GM12878 (cell line): ENCODE results near the gene THSD4. TPM values are rescaled to one million over a fixed set of nuclear protein-coding genes. Genes with fewer than 3 reads are reported as not detected.

ENCODE experiments used
- ATAC-seq: fragments of 200-7000 bp; cut with Tn5 transposase; 3 replicates; pipeline ENCODE4 v1.9.1; 2020; ENCODE audit warnings: mild to moderate bottlenecking, moderate library complexity
- BruUV-seq: library from RNA; stranded (reverse); fragments of 400-500 nt; replicated peaks from 2 replicates; lab custom pipeline; 2021; lab: Mats Ljungman, UMichigan
- CTCF ChIA-PET: fragments of 300-600 bp; sonication (Branson Sonifier 250); formaldehyde crosslinking; extraction: SDS; loops from one replicate; lab custom pipeline; 2021; ENCODE audit warnings: inconsistent platforms; lab: Yijun Ruan, JAX
- POLR2A ChIA-PET: fragments of 350-600 bp; formaldehyde crosslinking; extraction: SDS; loops from one replicate; lab custom pipeline; 2021; ENCODE audit warnings: inconsistent platforms; lab: Charles Lee
- RAD21 ChIA-PET: fragments of 300-600 bp; sonication (Branson Sonifier 250); formaldehyde crosslinking; loops from one replicate; lab custom pipeline; 2023; ENCODE audit warnings: antibody characterized with exemption; ENCODE audit not compliant: unreplicated experiment; lab: Charles Lee
- SMC1A ChIA-PET: fragments of 300-600 bp; sonication (Branson Sonifier 250); formaldehyde crosslinking; loops from one replicate; lab custom pipeline; 2023; ENCODE audit not compliant: unreplicated experiment, uncharacterized antibody; lab: Charles Lee
- DNase-seq: peaks from one replicate; pipeline ENCODE4 v3.0.0-alpha.2; 2011; ENCODE audit warnings: low read depth, low spot score
- FAIRE-seq: peaks from 3 replicates; lab custom pipeline; 2011; peaks lifted over from hg19 to GRCh38; lab: Jason Lieb, UNC
- H2AFZ ChIP-seq: 2 replicates; pipeline ENCODE4 v1.6.0; 2011; ENCODE audit warnings: low read depth, low read length, control low read depth; ENCODE audit not compliant: control insufficient read depth
- H3K27ac ChIP-seq: 2 replicates; pipeline ENCODE4 v1.5.1; 2011; ENCODE audit warnings: control low read depth; ENCODE audit not compliant: control insufficient read depth, insufficient read depth
- H3K27me3 ChIP-seq, 2 experiments: replicated peaks in 1 of 2; 2 replicates each; pipeline versions ENCODE4 v1.6.0 to v1.6.1; 2011; ENCODE audit warnings: low read length in 1 of 2; ENCODE audit not compliant: control insufficient read depth in 2 of 2, insufficient read depth in 2 of 2
- H3K36me3 ChIP-seq, 2 experiments: 2 replicates each; pipeline ENCODE4 v1.5.1; 2011; ENCODE audit warnings: low read length in 1 of 2; ENCODE audit not compliant: control insufficient read depth in 2 of 2, insufficient read depth in 2 of 2
- H3K4me1 ChIP-seq: 2 replicates; pipeline ENCODE4 v1.6.1; 2011; ENCODE audit warnings: mild to moderate bottlenecking, low read length, moderate library complexity, mixed read lengths; ENCODE audit not compliant: control insufficient read depth, insufficient read depth
- H3K4me2 ChIP-seq: 2 replicates; pipeline ENCODE4 v1.6.0; 2011; ENCODE audit warnings: control low read depth; ENCODE audit not compliant: control insufficient read depth, insufficient read depth
- H3K4me3 ChIP-seq: fragments of 200-600 bp; sonication (generic); 2 replicates; pipeline ENCODE4 v1.5.1; 2016
- H3K79me2 ChIP-seq: 2 replicates; pipeline ENCODE4 v1.6.0; 2011; ENCODE audit warnings: low read length; ENCODE audit not compliant: control insufficient read depth, insufficient read depth
- H3K9ac ChIP-seq: 2 replicates; pipeline ENCODE4 v1.8.0; 2011; ENCODE audit warnings: low read length, control low read depth, mixed read lengths; ENCODE audit not compliant: control insufficient read depth, insufficient read depth
- H3K9me3 ChIP-seq: replicated peaks from 3 replicates; pipeline ENCODE4 v1.5.1; 2011; ENCODE audit warnings: mild to moderate bottlenecking, low read length; ENCODE audit not compliant: control insufficient read depth, insufficient read depth
- H4K20me1 ChIP-seq: 2 replicates; pipeline ENCODE4 v1.6.0; 2011; ENCODE audit not compliant: control insufficient read depth, insufficient read depth
- CEBPB ChIP-seq, 2 experiments: fragments of 150-350 bp in 1 of 2; IDR thresholded peaks; 2 replicates each; pipeline ENCODE4 v1.6.1; 2012 to 2014; ENCODE audit warnings: low read depth in 2 of 2, low read length in 2 of 2, borderline replicate concordance in 1 of 2, inconsistent platforms in 1 of 2
- CHD1 ChIP-seq: IDR thresholded peaks from 2 replicates; pipeline ENCODE4 v1.6.1; 2012; ENCODE audit warnings: low read depth, low read length, improper control_type of control experiment
- FOXM1 ChIP-seq: IDR thresholded peaks from 2 replicates; pipeline ENCODE4 v1.6.1; 2012; ENCODE audit warnings: low read depth, mild to moderate bottlenecking, inconsistent platforms, low read length, moderate library complexity
- HSF1 ChIP-seq: fragments of 150-350 bp; IDR thresholded peaks from 2 replicates; pipeline ENCODE4 v1.6.1; 2014; ENCODE audit warnings: mild to moderate bottlenecking, low read depth, low read length
- KAT2A ChIP-seq: conservative IDR thresholded peaks from 2 replicates; pipeline ENCODE4 v1.6.1; 2011; ENCODE audit warnings: low read depth, low read length; ENCODE audit not compliant: control insufficient read depth
- LARP7 ChIP-seq: fragments of 450-650 bp; IDR thresholded peaks from 2 replicates; pipeline ENCODE4 v1.6.1; 2017; ENCODE audit warnings: mild to moderate bottlenecking
- NFXL1 ChIP-seq: fragments of 450-650 bp; IDR thresholded peaks from 2 replicates; pipeline ENCODE4 v1.6.1; 2017; ENCODE audit warnings: antibody characterized with exemption, mild to moderate bottlenecking, borderline replicate concordance
- RAD51 ChIP-seq: fragments of 450-650 bp; IDR thresholded peaks from 2 replicates; pipeline ENCODE4 v1.6.1; 2016; ENCODE audit warnings: moderate library complexity, mild to moderate bottlenecking, inconsistent platforms
- SREBF2 ChIP-seq: IDR thresholded peaks from 2 replicates; pipeline ENCODE4 v1.6.1; 2012; ENCODE audit warnings: mild to moderate bottlenecking, low read length
- TAF1 ChIP-seq: IDR thresholded peaks from 2 replicates; pipeline ENCODE4 v1.6.1; 2011; ENCODE audit warnings: mild to moderate bottlenecking, low read depth, low read length, borderline replicate concordance
- TCF7 ChIP-seq: IDR thresholded peaks from 2 replicates; pipeline ENCODE4 v1.6.1; 2014; ENCODE audit warnings: antibody characterized with exemption, borderline replicate concordance
- in situ Hi-C: fragments of 300-500 bp; cut with MboI; formaldehyde crosslinking; loops from 9 replicates; pipeline ENCODE4 v1.14.3; 2018; ENCODE audit warnings: mixed read lengths
- intact Hi-C: fragments of 100-400 bp; cut with micrococcal nuclease; formaldehyde crosslinking; loops from one replicate; pipeline ENCODE4 v1.14.2; 2022; ENCODE audit not compliant: unreplicated experiment
- polyA plus RNA-seq, 11 experiments: library from polyadenylated mRNA; depleted of rRNA in 4 of 11; unstranded in 6 of 11; stranded (reverse) in 5 of 11; fragments of >200 nt; fragmentation: Nextera tagmentation in 4 of 11; fragmentation: Illumina TruSeq in 1 of 11; extraction: Ambion mirVana in 4 of 11; extraction: Trizol in 1 of 11; gene quantifications; 1 replicate in 1 of 11; 2 replicates in 10 of 11; pipeline versions ENCODE4 v1.2.1 to v1.2.3, GENCODE V29; 2011 to 2016; ENCODE audit warnings: inconsistent platforms in 2 of 11, missing spikeins in 2 of 11, low read depth in 1 of 11
- total RNA-seq, 4 experiments: library from RNA; depleted of rRNA in 3 of 4; stranded (reverse); fragments of >200 nt in 3 of 4; fragmentation: Illumina TruSeq in 1 of 4; extraction: Trizol in 1 of 4; gene quantifications; 2 replicates each; pipeline versions ENCODE4 v1.2.1 to v1.2.3, GENCODE V29; 2013 to 2021

Gene THSD4
- total and polyA plus RNA-seq, 10 of the 15 experiments (the other 5 are each of a cell fraction or from before 2014, with no cell fraction given), result 0.04 to 0.13 (median 0.05) TPM; not detected in 7

- Histone ChIP-seq H3K4me2 (no peak overlapping the region), H4K20me1 (no peaks in the 10 kb centered on the region), H3K27me3 (no peaks in the 10 kb centered on the region), H3K4me3 (no peak overlapping the region), H3K27ac (no peak overlapping the region), H2AFZ (no peak overlapping the region), H3K9me3 (no peaks in the 10 kb centered on the region), H3K4me1 (peaks cover 8% of the 10 kb centered on the region), H3K36me3 (no peaks in the 10 kb centered on the region), H3K79me2 (no peaks in the 10 kb centered on the region), H3K9ac (no peak overlapping the region)
- DNase-seq (no peak), FAIRE-seq (no peak), ATAC-seq (no peak)
- intact Hi-C loops (no loop called here), in situ Hi-C loops (no loop called here)
- CTCF ChIA-PET, result interaction anchor here (0.9 to 1.1 kb wide), 3 partner anchors 22 to 380 kb away, joined by 3 to 5 read pairs (median 4); no protein-coding TSS in a partner anchor
- RAD21 ChIA-PET, result no interaction called here
- SMC1A ChIA-PET, result interaction anchor here (0.9 kb wide), 1 partner anchor 380 kb away, joined by 4 read pairs; no protein-coding TSS in a partner anchor
- no TSS peak for BruUV-seq
- TF ChIP-seq NFXL1, result no peak
- no peak for TF ChIP-seq RAD51
- TF ChIP-seq HSF1, result no peak
- no peak for TF ChIP-seq CHD1
- no peak for TF ChIP-seq CEBPB (IDR thresholded peaks at IDR 0.05; ENCODE audit: borderline replicate concordance in 1 of 2, low read depth in 2 of 2, low read length in 2 of 2)
- TF ChIP-seq SREBF2, result no peak
- TF ChIP-seq TCF7, result no peak
- no peak for TF ChIP-seq KAT2A
- TF ChIP-seq FOXM1, result no peak
- TF ChIP-seq LARP7, result no peak
- TF ChIP-seq TAF1, result no peak
- TF ChIP-seq, all 136 proteins: peak for 0
- POLR2A ChIA-PET, result no interaction called here
Measured at GRCh38 chr15:71775856-71776255, 660.6 kb downstream of the THSD4 start.
